ENCODE measurements around the gene TAS1R2. TPM values are rescaled to one million over a fixed set of nuclear protein-coding genes. Genes with fewer than 3 reads are reported as not detected.
A peak's percentile ranks its signal among the peaks of the same experiment; 100 is the strongest.

The TAS1R2 gene
- polyA plus RNA-seq, 1 donor from 2014 or later, result not detected

DNA sequence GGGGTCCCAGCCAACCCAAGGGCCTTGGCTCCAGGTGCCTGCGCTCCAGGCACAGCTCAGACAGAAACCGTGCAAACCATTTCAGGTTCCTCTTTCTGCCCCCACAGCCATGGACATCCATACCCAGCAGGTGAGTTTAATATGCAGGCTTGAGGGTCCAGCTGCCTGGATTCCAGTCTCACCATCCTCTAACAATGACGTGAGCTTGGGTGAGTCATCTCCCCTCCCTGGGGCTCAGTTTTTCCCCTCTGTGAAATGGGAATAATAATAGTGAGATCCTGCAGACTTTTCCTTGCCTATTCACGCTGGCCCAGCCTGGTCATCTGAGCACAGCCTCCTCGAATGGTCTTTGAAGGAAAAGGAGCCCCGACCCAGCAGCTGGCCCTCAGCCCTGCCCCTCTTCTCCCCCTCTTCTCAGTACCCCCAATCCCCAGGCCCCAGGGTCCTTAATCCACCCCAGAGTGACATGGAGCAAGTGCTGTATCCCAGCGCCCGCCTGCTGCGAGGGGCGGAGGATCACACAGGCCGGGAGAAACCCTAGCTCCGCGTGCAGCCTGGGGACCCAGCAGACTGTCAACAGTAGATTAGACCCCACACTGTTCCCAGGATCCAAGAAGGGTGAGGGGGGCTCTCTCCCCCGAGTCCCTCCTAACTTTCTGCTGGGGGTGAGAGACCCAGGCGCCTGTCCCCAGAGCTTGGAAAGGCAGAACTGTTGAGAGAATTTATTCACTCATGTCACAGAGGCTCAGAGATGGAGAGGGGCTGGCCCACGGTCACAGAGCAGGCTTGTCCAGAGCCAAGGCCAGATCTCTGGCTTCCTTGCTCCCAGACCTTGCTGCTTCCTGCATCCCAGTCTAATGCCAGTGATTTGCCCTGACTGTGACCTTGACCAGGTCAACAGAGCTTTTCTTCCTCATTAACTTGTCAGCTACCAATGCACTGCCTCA lies 49.2 kb downstream of the TAS1R2 start:
- Mint-ChIP-seq H3K27me3 (peaks cover 16% of the 10 kb centered on the region), H3K4me3 (no peak overlapping the region), H3K36me3 (peaks cover 2% of the 10 kb centered on the region), H3K9me3 (peaks cover 0 to 5% (median 0%) of the 10 kb centered on the region in 3 donors), H3K27ac (no peak overlapping the region), H3K4me1 (peaks cover 0 to 2% (median 0%) of the 10 kb centered on the region in 3 donors)

DNA sequence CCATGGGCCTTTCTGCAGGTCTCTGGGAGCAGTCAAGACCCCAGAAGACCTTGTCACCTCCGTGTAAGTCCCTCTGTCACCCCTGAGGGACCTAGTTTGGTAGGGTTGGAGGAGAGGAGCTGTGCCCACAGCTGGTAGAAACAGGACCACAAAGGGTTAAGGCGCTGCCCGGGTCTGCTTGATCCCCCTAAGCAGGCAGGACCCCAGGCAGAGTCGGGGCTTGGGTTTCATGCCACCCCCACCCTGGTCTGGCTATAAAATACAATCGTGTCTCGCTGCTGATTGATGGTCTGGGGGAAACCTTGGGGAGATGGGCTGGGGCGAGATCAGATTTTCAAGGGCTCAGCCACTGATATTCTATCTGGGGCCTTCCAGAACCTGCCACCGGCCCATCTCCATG lies 50.9 kb downstream of the TAS1R2 start:
- peaks cover 13% of the 10 kb centered on the region for H3K27me3 Mint-ChIP-seq
- peaks cover 0 to 2% (median 0%) of the 10 kb centered on the region in 3 donors for H3K4me1 Mint-ChIP-seq
- H3K4me3 Mint-ChIP-seq, result no peak overlapping the region
- peaks cover 2% of the 10 kb centered on the region for H3K36me3 Mint-ChIP-seq
- H3K27ac Mint-ChIP-seq, result no peak overlapping the region
- H3K9me3 Mint-ChIP-seq, result peaks cover 0 to 5% (median 1%) of the 10 kb centered on the region in 3 donors

DNA sequence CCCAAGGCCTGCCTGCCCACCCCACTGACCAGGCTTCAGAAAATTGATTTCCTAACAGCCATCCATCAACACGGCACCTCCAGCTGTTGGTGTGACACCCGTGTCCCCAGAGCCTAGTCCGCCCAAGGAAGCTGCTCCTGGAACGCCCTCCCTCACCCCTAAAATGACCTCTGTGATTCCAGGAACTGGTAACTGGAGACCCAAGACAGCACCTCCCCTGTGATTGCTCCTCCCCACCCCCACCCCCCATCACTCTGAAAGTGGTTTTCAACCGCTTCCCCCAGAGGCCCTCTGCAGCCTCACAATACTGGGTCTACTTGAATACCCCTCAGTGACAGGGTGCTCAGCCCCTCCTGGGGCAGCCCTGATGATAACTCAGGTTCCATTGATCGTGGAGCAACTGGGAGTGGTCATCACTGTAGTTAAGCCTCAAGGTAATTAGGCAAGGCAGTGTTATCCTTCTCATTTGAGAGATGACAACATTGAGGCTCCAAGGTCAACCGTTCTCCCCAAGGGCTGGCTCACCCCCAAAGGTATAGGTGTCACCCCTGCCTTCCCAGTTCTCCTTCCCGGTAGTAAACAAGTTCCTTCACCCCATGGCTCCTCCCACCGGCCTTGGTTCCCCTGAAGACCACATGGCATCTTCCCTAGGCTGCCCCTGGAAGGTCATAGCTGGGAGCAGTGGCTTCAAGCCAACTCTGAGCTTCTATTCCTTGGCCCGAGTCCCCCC lies 52.0 kb downstream of the TAS1R2 start:
- Mint-ChIP-seq H3K4me3 (no peak overlapping the region), H3K36me3 (peaks cover 2% of the 10 kb centered on the region), H3K27ac (no peak overlapping the region), H3K9me3 (peaks cover 0 to 3% (median 1%) of the 10 kb centered on the region in 3 donors), H3K27me3 (peaks cover 11% of the 10 kb centered on the region), H3K4me1 (peaks cover 0 to 2% (median 0%) of the 10 kb centered on the region in 3 donors)

DNA sequence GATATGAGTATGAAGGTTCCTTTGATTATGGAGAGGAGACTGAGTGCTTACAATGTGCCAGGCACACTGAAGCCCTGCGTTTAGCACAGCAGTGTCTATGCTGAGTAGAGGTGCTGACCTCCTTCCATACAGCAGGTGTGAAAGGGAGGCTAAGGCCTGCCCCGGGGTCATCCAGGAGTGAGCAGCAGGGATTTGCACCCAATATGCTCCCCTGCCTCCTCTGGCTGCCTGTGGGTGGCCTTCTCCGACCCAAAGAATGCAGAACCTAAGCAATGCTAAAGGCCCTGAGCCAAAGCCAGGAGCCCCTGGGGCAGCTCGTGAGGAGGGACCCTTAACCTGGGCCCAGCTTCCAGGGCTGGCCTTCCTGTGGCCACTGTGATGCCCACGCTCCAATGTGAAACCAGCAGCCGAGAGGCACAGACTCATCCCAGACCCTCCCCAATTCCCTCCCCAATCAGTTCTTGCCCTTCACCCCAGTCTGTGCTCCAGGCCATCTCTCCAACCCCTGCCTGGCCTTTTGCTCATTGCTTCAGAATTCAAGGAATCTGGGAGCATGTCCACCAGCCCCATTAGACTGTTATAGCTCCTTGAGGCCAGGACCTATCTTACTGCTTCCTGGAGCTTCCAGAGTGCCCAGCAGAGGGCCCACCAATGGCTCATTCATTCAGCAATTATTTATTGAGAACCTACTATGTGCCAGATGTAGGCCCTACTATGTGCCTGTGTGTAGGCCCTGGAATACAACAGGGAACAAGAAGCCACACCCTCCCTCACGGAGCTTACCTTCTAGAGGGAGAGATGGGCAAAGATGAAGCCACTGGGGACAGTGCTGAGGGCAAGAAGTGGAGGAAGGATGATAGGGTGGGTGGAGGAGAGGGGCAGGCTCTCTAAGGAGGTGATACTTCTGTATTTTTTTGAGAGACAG lies 53.3 kb downstream of the TAS1R2 start:
- H3K27me3 Mint-ChIP-seq, result peaks cover 11% of the 10 kb centered on the region
- H3K9me3 Mint-ChIP-seq, result peaks cover 0 to 1% (median 0%) of the 10 kb centered on the region in 3 donors
- H3K4me1 Mint-ChIP-seq, result peaks cover 0 to 2% (median 0%) of the 10 kb centered on the region in 3 donors
- H3K4me3 Mint-ChIP-seq, result no peak overlapping the region
- no peak overlapping the region for H3K27ac Mint-ChIP-seq
- H3K36me3 Mint-ChIP-seq, result no peaks in the 10 kb centered on the region

DNA sequence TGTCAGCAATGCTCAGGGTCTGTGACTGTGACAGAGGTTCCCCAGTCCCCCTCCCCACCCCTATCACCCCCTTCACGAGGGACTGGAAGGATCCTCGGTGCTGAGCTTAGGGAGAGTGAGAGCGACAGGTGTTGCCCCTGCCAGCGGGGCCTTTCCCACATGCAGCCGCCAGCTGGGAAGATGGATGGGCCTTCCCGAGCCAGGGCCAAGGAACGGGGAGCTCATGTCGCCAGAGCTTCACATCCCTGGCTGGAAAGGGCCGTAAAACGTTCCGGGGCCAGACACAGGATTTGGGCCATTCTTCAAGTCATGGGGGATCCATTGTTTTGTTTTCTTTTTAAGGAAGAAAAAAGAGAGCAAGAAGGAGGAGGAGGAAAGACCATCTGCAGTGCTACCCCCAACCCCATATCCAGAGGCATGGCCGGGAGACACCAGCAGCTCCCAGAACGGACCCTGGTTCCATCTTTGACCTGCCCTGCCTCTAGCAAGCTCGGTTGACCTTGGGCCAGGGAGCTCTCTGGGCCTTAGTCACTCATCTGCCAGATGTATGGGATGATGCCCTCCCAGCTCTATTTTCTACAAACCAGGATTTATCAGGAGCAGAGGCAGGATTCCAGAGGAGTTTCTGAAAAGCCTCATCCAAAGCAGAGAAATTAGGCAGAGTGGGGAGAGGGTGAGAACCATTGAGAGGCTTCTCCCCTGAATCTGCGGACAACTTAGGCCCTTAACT lies 54.1 kb downstream of the TAS1R2 start:
- no peak overlapping the region for H3K27ac Mint-ChIP-seq
- H3K4me1 Mint-ChIP-seq, result peaks cover 0 to 2% (median 0%) of the 10 kb centered on the region in 3 donors
- H3K36me3 Mint-ChIP-seq, result no peaks in the 10 kb centered on the region
- H3K27me3 Mint-ChIP-seq, result peaks cover 9% of the 10 kb centered on the region
- H3K4me3 Mint-ChIP-seq, result no peak overlapping the region
- H3K9me3 Mint-ChIP-seq, result peaks cover 0 to 1% (median 0%) of the 10 kb centered on the region in 3 donors

DNA sequence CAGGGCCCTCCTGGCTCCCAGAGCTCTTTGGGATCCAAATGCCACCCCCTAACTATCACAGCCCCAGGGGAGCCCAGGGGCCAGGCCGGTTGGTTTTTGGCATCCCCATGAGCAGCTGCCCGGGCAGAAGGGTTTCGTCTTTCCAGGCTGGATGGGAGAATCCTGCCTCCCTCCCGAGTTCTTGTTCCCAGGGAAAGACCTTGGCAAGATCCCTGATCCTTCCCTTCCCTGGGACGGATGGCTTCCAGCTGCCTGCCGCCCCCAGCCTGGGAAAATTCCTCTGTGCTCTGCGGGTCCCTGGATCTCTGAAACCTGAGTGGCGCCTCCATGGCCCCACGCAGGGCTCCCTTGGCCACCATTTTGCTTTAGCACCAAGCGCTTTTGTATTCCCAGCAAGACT lies 55.6 kb downstream of the TAS1R2 start:
- no peak overlapping the region for H3K4me3 Mint-ChIP-seq
- H3K36me3 Mint-ChIP-seq, result no peaks in the 10 kb centered on the region
- no peak overlapping the region for H3K27ac Mint-ChIP-seq
- peaks cover 9% of the 10 kb centered on the region for H3K27me3 Mint-ChIP-seq
- H3K9me3 Mint-ChIP-seq, result peaks cover 0 to 1% (median 0%) of the 10 kb centered on the region in 3 donors
- H3K4me1 Mint-ChIP-seq, result peaks cover 0 to 2% (median 0%) of the 10 kb centered on the region in 3 donors

DNA sequence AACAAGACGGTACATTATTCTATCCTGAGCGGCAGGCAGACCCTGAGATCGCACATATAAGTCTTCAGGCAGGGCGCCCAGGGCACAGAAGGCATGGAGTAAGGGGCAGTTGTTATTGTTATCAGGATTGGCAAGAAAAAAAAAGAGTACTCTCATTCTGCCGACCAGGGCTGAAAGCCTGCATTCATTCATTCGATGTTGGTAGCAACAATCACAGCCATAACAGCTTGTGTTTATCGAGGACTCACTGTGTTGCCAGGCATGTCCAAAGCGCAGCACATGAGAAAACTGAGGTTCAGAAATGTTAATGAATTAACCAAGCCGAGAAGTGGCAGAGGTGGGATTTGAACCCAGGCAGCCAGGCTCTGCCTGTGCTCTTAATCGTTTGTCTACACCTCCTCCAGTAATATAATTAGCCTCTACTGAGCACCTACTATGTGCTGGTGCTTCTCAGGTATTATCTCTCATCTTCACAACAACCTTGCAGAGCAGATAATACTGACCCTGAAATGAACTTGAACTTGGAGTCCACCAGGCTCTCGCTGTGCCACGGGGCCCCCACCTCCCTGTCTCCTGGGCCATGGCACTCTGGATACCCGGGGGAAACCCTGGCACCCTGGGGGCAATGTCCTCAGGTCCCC lies 56.2 kb downstream of the TAS1R2 start:
- H3K36me3 Mint-ChIP-seq, result no peaks in the 10 kb centered on the region
- H3K27ac Mint-ChIP-seq, result no peak overlapping the region
- H3K9me3 Mint-ChIP-seq, result peaks cover 0 to 1% (median 0%) of the 10 kb centered on the region in 3 donors
- H3K27me3 Mint-ChIP-seq, result peaks cover 8% of the 10 kb centered on the region
- peaks cover 0 to 2% (median 0%) of the 10 kb centered on the region in 3 donors for H3K4me1 Mint-ChIP-seq
- H3K4me3 Mint-ChIP-seq, result no peak overlapping the region

DNA sequence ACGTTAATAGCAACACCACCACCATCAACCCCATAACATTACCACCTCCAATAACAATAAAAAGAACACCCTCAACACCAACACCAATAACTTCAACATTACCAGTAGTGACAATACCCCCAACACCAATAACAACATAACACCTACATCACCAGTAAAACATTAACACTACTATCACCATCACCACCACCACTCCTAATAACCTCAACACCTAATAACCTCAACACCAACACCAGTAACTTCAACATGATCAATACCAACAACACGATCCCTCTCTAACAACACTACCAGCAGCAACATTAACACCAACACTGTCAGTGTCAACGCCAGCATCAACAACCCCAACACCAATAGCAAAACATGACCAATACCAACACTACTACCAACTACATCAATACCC lies 57.2 kb downstream of the TAS1R2 start:
- Mint-ChIP-seq H3K9me3 (peaks cover 0 to 1% (median 0%) of the 10 kb centered on the region in 3 donors), H3K4me3 (no peak overlapping the region), H3K36me3 (no peaks in the 10 kb centered on the region), H3K27me3 (peaks cover under 1% of the 10 kb centered on the region), H3K27ac (no peak overlapping the region), H3K4me1 (no peaks in the 10 kb centered on the region)

DNA sequence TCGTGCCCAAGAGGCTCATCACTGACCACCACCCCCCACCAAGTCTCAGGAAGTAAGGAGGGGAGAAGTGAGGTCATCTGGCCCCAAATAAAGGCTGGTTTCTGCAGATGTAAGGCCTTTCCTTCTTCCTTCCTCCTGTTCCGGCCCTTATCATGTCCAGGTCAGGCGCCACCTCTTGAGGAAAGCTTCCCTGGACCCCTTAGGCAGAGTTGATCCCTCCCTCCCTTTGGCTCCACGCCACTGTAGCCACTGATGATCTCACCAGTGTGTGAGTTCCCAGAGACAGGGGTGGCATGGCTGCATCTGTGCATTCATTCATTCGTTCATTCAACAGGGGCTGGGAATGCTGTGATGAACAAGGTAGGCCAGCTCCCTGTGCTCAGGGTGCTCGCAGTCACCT lies 59.2 kb downstream of the TAS1R2 start:
- Mint-ChIP-seq H3K27me3 (peaks cover 7% of the 10 kb centered on the region), H3K4me1 (no peaks in the 10 kb centered on the region), H3K9me3 (peaks cover 0 to 1% (median 0%) of the 10 kb centered on the region in 3 donors), H3K4me3 (no peak overlapping the region), H3K36me3 (no peaks in the 10 kb centered on the region), H3K27ac (no peak overlapping the region)

DNA sequence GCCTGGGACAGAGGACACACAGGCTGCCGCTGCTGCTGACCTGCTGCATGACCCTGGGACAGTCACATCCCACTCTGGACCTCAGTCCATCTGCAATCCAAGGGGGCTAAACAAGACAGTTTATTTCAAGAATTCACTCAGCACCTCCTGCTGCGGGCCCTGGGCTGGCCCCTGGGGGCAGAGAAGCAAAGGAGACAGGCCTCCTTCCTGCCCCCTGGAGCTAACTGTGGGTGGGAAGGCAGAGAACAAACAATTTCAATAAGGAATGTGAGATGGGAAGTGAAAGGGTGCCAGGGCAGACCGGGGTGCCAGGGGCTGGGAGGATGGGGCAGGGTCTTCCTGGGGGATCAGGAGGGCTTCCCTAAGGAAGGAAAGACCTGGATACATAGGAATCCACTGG lies 60.0 kb downstream of the TAS1R2 start:
- Mint-ChIP-seq H3K27ac (no peak overlapping the region), H3K4me3 (no peak overlapping the region), H3K4me1 (no peaks in the 10 kb centered on the region), H3K27me3 (peaks cover 7% of the 10 kb centered on the region), H3K36me3 (peaks cover 1% of the 10 kb centered on the region), H3K9me3 (no peaks in the 10 kb centered on the region)

DNA sequence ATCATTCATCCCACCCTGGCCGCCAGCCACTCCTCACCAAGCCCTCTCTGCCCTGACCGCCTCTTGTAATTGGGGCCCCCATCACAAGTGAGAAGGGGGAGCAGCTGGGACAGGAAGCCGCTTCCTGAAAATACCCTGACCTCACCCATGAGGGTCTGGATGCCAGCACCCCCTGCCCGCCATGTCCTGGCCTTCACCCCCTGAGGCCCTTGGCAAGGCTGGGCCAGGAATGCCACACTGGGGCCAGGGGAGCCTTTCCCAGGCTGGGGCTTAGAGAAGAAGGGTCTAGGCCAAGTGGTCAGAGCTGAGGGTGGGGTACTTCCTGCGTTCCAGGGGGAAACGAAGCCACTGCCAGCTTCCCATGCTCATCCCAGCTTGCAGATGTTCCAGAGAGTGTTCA lies 60.5 kb downstream of the TAS1R2 start:
- Mint-ChIP-seq H3K27me3 (peaks cover 7% of the 10 kb centered on the region), H3K36me3 (peaks cover 1% of the 10 kb centered on the region), H3K27ac (no peak overlapping the region), H3K9me3 (no peaks in the 10 kb centered on the region), H3K4me1 (no peaks in the 10 kb centered on the region), H3K4me3 (no peak overlapping the region)

DNA sequence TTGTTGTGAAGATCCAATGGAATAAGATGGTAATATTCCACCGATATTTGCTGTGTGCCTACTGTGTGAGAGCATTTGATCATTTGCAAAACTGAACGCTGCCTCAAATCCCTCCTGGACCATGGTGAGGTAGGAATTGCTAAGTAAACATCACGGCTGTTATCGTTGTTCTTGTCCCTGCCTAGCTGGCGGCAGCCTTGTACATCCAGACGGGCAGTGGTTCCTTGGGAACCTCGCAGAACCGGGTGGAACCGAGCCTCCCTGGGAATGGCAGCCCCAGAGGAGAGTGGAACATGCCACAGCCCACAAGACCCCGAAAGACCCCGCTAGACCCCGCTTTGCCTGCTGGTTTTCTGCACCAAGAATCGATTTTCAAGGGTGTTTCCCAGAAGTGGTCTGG lies 60.9 kb downstream of the TAS1R2 start:
- Mint-ChIP-seq H3K9me3 (no peaks in the 10 kb centered on the region), H3K36me3 (peaks cover 1% of the 10 kb centered on the region), H3K4me3 (no peak overlapping the region), H3K27me3 (peaks cover 9% of the 10 kb centered on the region), H3K4me1 (peaks cover 0 to 2% (median 0%) of the 10 kb centered on the region in 3 donors), H3K27ac (no peak overlapping the region)

DNA sequence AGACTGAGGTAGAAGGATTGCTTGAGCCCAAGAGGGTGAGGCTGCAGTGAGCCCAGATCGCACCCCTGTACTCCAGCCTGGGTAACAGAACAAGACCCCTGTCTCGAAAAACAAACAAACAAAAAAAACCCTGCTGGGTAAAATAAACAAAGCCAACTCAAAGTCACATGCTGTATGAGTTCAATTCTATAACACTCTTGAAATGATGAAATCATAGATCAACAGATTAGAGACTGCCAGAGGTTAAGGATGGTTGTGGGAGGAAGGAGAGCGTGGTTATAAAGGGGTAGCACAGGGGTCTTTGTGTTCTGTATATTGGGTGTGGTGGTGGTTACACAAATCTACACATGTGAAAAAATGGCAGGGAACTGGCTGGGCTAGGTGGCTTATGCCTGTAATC lies 62.5 kb downstream of the TAS1R2 start:
- H3K9me3 Mint-ChIP-seq, result peaks cover 0 to 9% (median 7%) of the 10 kb centered on the region in 3 donors
- H3K36me3 Mint-ChIP-seq, result peaks cover 1% of the 10 kb centered on the region
- H3K27ac Mint-ChIP-seq, result peak overlapping the region in 1 of 3 donors; percentile 60
- peaks cover 0 to 2% (median 0%) of the 10 kb centered on the region in 3 donors for H3K4me1 Mint-ChIP-seq
- no peak overlapping the region for H3K4me3 Mint-ChIP-seq
- peaks cover 11% of the 10 kb centered on the region for H3K27me3 Mint-ChIP-seq
